Measurements from ENCODE around the gene ZNRD2.

ZNRD2 gene

DNA sequence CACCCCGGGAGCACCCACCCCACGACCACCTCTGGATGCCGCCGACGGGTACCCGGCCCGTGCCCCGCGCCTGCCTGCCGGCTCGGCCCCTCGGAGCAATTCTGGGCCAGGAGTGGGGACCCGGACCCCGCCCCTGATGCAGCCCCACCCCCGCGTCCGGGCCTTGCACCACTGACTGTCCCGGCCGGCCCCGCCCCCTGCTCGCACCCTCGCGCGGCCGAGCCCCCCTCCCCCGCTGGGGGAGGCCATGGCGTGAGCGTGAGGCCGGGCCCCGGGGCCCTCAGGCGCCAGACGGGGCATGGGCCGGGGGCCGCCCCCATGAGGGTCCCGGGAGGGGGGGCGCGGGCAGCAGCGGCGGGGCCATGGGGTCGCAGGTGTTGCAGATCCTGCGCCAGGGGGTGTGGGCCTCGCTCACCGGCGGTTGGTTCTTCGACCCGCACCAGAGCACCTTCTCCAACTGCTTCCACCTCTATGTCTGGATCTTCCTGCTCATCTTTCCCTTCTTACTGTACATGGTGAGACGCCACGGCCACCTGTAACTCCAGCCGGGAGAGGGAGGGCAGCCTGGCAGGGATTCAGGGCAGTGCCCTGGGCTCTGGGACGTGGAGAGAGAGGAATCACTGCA is 45.8 kb downstream of the ZNRD2 start:
- TF ChIP-seq, protein P1, sequence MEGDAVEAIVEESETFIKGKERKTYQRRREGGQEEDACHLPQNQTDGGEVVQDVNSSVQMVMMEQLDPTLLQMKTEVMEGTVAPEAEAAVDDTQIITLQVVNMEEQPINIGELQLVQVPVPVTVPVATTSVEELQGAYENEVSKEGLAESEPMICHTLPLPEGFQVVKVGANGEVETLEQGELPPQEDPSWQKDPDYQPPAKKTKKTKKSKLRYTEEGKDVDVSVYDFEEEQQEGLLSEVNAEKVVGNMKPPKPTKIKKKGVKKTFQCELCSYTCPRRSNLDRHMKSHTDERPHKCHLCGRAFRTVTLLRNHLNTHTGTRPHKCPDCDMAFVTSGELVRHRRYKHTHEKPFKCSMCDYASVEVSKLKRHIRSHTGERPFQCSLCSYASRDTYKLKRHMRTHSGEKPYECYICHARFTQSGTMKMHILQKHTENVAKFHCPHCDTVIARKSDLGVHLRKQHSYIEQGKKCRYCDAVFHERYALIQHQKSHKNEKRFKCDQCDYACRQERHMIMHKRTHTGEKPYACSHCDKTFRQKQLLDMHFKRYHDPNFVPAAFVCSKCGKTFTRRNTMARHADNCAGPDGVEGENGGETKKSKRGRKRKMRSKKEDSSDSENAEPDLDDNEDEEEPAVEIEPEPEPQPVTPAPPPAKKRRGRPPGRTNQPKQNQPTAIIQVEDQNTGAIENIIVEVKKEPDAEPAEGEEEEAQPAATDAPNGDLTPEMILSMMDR (IDR thresholded peaks at IDR 0.05; ENCODE audit: borderline replicate concordance, control extremely low read depth, extremely low read depth, insufficient read depth, missing control alignments): no peak
- DNase-seq (ENCODE audit: low spot score): peak; percentile 80
- in situ Hi-C loops (cut with MboI; ENCODE audit: low sequenced_read_pairs, unreplicated experiment): no loop called here

- DNase-seq (ENCODE audit: low spot score): no peak
- in situ Hi-C loops (cut with MboI; ENCODE audit: low sequenced_read_pairs, unreplicated experiment): no loop called here
- TF ChIP-seq, protein P1 (IDR thresholded peaks at IDR 0.05; ENCODE audit: borderline replicate concordance, control extremely low read depth, extremely low read depth, insufficient read depth, missing control alignments): no peak
Measured at GRCh38 chr11:65616575-65617001, 46.3 kb downstream of the ZNRD2 start.

DNA sequence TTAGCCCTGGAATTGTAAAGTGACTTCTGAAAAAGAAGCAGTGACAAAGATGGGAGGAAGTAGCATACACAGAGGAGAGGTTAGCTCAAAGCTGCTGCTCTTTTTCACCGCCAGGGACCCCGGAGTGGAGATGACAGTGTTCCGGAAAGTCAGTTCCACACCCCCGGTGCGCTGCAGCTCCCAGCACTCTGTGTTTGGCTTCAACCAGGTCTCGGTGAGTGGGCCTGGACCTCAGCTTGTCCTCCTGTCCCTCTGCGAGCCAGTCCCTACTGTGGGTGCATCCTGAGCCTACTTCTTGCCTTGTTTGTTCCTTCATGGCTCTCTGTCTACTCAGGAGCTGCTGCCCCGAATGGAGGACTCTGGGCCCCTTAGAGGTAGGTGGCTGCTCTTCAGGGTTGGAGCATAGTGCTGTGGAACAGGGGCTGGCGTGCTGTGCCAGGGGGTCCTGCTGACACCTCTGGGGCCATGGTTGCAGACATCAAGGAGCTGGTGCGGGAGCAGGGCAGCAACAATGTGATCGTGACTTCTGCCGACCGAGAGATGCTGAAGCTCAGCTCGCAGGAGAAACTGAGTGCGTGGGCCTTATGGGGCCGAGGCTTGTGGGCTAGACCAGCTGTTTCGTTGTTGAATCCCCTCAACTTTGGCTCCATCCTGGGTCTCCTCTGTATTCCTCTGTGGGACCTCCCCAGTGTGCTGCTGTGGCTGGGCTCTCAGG is 47.0 kb downstream of the ZNRD2 start:
- TF ChIP-seq, protein P1 (IDR thresholded peaks at IDR 0.05; ENCODE audit: borderline replicate concordance, control extremely low read depth, extremely low read depth, insufficient read depth, missing control alignments): no peak
- in situ Hi-C loops (cut with MboI; ENCODE audit: low sequenced_read_pairs, unreplicated experiment): no loop called here
- no peak for DNase-seq (ENCODE audit: low spot score)

- TF ChIP-seq, protein P1 (IDR thresholded peaks at IDR 0.05; ENCODE audit: borderline replicate concordance, control extremely low read depth, extremely low read depth, insufficient read depth, missing control alignments): no peak
- in situ Hi-C loops (cut with MboI; ENCODE audit: low sequenced_read_pairs, unreplicated experiment): no loop called here
- DNase-seq (ENCODE audit: low spot score): no peak
Measured at GRCh38 chr11:65617990-65618751, 47.9 kb downstream of the ZNRD2 start.

- TF ChIP-seq, protein P1 (IDR thresholded peaks at IDR 0.05; ENCODE audit: borderline replicate concordance, control extremely low read depth, extremely low read depth, insufficient read depth, missing control alignments): no peak
- no peak for DNase-seq (ENCODE audit: low spot score)
- in situ Hi-C loops (cut with MboI; ENCODE audit: low sequenced_read_pairs, unreplicated experiment): no loop called here
Measured at GRCh38 chr11:65618763-65619162, 48.5 kb downstream of the ZNRD2 start.

DNA sequence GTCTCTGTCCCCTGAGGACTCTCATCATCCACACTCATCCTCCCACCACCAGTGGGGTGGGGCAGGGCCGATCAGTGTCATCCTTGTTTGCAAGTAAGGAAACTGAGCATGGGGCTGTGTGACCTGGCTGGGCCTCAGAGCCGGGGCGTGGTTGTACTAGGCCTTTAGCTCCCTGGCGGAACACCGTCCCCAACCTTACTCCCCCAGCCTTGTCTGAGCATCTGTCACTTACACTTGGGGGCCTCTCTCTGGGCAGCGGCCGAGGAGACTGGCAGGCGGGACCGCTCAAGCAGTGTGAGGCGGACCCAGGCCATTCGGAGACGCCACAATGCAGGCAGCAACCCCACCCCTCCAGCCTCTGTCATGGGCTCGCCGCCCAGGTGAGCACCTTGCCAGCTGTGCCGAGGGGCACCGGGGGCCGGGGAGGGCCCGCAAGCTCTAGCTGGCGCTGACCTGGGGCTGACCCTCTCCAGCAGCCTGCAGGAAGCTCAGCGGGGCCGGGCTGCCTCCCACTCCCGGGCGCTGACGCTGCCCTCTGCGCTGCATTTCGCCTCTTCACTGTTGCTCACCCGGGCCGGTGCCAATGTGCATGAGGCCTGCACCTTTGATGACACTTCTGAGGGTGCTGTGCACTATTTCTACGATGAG is 49.1 kb downstream of the ZNRD2 start:
- TF ChIP-seq, protein P1 (IDR thresholded peaks at IDR 0.05; ENCODE audit: borderline replicate concordance, control extremely low read depth, extremely low read depth, insufficient read depth, missing control alignments): no peak
- no peak for DNase-seq (ENCODE audit: low spot score)
- in situ Hi-C loops (cut with MboI; ENCODE audit: low sequenced_read_pairs, unreplicated experiment): no loop called here

Data from GM13976 (cell line).